K562 (cell line): Measurements from ENCODE around the gene B3GAT2. TPM values are rescaled to one million over a fixed set of nuclear protein-coding genes. Genes with fewer than 3 reads are reported as not detected.

Experiments used
- ETS1 ChIP-seq: conservative IDR thresholded peaks from 2 replicates; pipeline ENCODE4 v1.6.1; 2011; ENCODE audit warnings: low read depth, mild to moderate bottlenecking, low read length; ENCODE audit not compliant: control insufficient read depth
- RBM17 ChIP-seq: fragments of 200-400 bp; formaldehyde crosslinking; IDR thresholded peaks from 2 replicates; pipeline ENCODE4 v1.6.1; 2017; ENCODE audit warnings: low read depth, mild to moderate bottlenecking, low read length, borderline replicate concordance
- SMAD4 ChIP-seq: fragments of 250-450 bp; sonication (Bioruptor Pico); conservative IDR thresholded peaks from 2 replicates; pipeline ENCODE4 v1.8.0; 2021; ENCODE audit warnings: inconsistent platforms, mild to moderate bottlenecking, moderate library complexity
- SOX6 ChIP-seq: fragments of 450-650 bp; IDR thresholded peaks from 2 replicates; pipeline ENCODE4 v1.6.1; 2014; ENCODE audit warnings: mild to moderate bottlenecking
- TCFL5 ChIP-seq: fragments of 250-450 bp; sonication (Bioruptor Pico); conservative IDR thresholded peaks from 2 replicates; pipeline ENCODE4 v1.6.1; 2021; ENCODE audit warnings: mild to moderate bottlenecking, moderate library complexity, matching md5 sums
- ZFP30 ChIP-seq: fragments of 250-450 bp; sonication (Bioruptor Pico); IDR thresholded peaks from 2 replicates; pipeline ENCODE4 v1.8.0; 2022; ENCODE audit warnings: moderate library complexity, mild to moderate bottlenecking, inconsistent platforms, borderline replicate concordance
- ZFPM2 ChIP-seq: fragments of 250-450 bp; sonication (Bioruptor Pico); IDR thresholded peaks from 2 replicates; pipeline ENCODE4 v1.5.1; 2022; ENCODE audit warnings: mild to moderate bottlenecking
- ZNF174 ChIP-seq: fragments of 250-450 bp; sonication (Bioruptor Pico); IDR thresholded peaks from 2 replicates; pipeline ENCODE4 v1.4.0; 2020; ENCODE audit warnings: mild to moderate bottlenecking
- ZNF583 ChIP-seq: fragments of 250-450 bp; sonication (Bioruptor Pico); IDR thresholded peaks from 2 replicates; pipeline ENCODE4 v1.4.0; 2020
- ZNF785 ChIP-seq: fragments of 250-450 bp; sonication (Bioruptor Pico); IDR thresholded peaks from 2 replicates; pipeline ENCODE4 v1.4.0; 2020; ENCODE audit warnings: mild to moderate bottlenecking
- polyA plus RNA-seq, 8 experiments: library from polyadenylated mRNA; depleted of rRNA in 4 of 8; stranded (reverse) in 5 of 8; unstranded in 3 of 8; fragments of >200 nt; fragmentation: Nextera tagmentation in 2 of 8; fragmentation: Illumina TruSeq in 1 of 8; extraction: Ambion mirVana in 2 of 8; extraction: Trizol in 1 of 8; gene quantifications; 2 replicates each; pipeline versions ENCODE4 v1.2.1 to v1.2.3, GENCODE V29; 2011 to 2014; ENCODE audit warnings: inconsistent platforms in 1 of 8, missing spikeins in 1 of 8
- total RNA-seq, 7 experiments: library from RNA; depleted of rRNA in 6 of 7; stranded (reverse); fragments of >200 nt in 6 of 7; fragmentation: Illumina TruSeq in 2 of 7; extraction: Trizol in 2 of 7; gene quantifications; 2 replicates each; pipeline versions ENCODE4 v1.2.1 to v1.2.3, GENCODE V29; 2011 to 2021; ENCODE audit warnings: low replicate concordance in 1 of 7
- TF ChIP-seq, protein P1 (sequence below): fragments of 450-650 bp; IDR thresholded peaks from 2 replicates; pipeline ENCODE4 v1.6.1; 2014; ENCODE audit warnings: low read depth, mild to moderate bottlenecking, moderate library complexity, borderline replicate concordance

B3GAT2 gene
- total and polyA plus RNA-seq, 9 of the 15 experiments (the other 6 are each of a cell fraction or from before 2014, with no cell fraction given) = 0.01 to 0.43 (median 0.04) TPM; not detected in 4

- no peak for TF ChIP-seq SOX6
- TF ChIP-seq SMAD4 (CRISPR knock-in tag) = no peak
- no peak for TF ChIP-seq TCFL5
- TF ChIP-seq ZFPM2 (CRISPR knock-in tag) = no peak
- no peak for TF ChIP-seq ETS1
- TF ChIP-seq, protein P1, sequence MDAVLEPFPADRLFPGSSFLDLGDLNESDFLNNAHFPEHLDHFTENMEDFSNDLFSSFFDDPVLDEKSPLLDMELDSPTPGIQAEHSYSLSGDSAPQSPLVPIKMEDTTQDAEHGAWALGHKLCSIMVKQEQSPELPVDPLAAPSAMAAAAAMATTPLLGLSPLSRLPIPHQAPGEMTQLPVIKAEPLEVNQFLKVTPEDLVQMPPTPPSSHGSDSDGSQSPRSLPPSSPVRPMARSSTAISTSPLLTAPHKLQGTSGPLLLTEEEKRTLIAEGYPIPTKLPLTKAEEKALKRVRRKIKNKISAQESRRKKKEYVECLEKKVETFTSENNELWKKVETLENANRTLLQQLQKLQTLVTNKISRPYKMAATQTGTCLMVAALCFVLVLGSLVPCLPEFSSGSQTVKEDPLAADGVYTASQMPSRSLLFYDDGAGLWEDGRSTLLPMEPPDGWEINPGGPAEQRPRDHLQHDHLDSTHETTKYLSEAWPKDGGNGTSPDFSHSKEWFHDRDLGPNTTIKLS = no peak
- TF ChIP-seq ZNF583 (CRISPR knock-in tag) = no peak
- no peak for TF ChIP-seq ZFP30 (CRISPR knock-in tag)
- TF ChIP-seq ZNF785 = no peak
- TF ChIP-seq ZNF174 = no peak
- TF ChIP-seq RBM17 = no peak
Observed at GRCh38 chr6:70905742-70906141, 51.1 kb downstream of the B3GAT2 start (continued).
